ENCODE measurements around the gene E2F3. TPM values are rescaled to one million over a fixed set of nuclear protein-coding genes. Genes with fewer than 3 reads are reported as not detected.

The E2F3 gene
- 1 to 10 TPM; 1.8 to 5.5 (median 3.3) TPM for total RNA-seq

GRCh38 chr6:20401205-20402091 lies at the start of gene E2F3:
E2F3 (plus strand) TSS chr6:20401879; CDS start chr6:20402233, 354 bp downstream.
- H3K36me3 ChIP-seq: no peaks in the 10 kb centered on the region
- TF ChIP-seq POLR2A (IDR thresholded peaks at IDR 0.05) (peak; percentile 18 to 47), CTCF (IDR thresholded peaks at IDR 0.05) (no peak)
- H3K4me1 ChIP-seq: no peaks in the 10 kb centered on the region
- DNase-seq: peak; percentile 99 to 100
- H3K9me3 ChIP-seq: no peaks in the 10 kb centered on the region
- no peaks in the 10 kb centered on the region for H3K27me3 ChIP-seq
- intact Hi-C loops (cut with DNase I; ENCODE audit: low total_unique reads): no loop called here
- peak within 1 kb of the TSS; percentile 79 to 80 for H3K27ac ChIP-seq
- H3K4me3 ChIP-seq: peak within 1 kb of the TSS; percentile 57 to 72

- TF ChIP-seq CTCF (IDR thresholded peaks at IDR 0.05) (no peak), POLR2A (IDR thresholded peaks at IDR 0.05) (no peak)
- Histone ChIP-seq H3K27me3 (no peaks in the 10 kb centered on the region), H3K4me3 (no peak overlapping the region), H3K27ac (no peak overlapping the region), H3K4me1 (no peaks in the 10 kb centered on the region), H3K9me3 (no peaks in the 10 kb centered on the region), H3K36me3 (no peaks in the 10 kb centered on the region)
- intact Hi-C loops (cut with DNase I; ENCODE audit: low total_unique reads): no loop called here
- DNase-seq: no peak
These were observed 49.3 kb upstream of the E2F3 start for GRCh38 chr6:20352346-20352745.

- no peak overlapping the region for H3K27ac ChIP-seq
- H3K4me3 ChIP-seq: no peak overlapping the region
- H3K27me3 ChIP-seq: no peaks in the 10 kb centered on the region
- TF ChIP-seq CTCF (IDR thresholded peaks at IDR 0.05): no peak
- TF ChIP-seq POLR2A (IDR thresholded peaks at IDR 0.05): no peak
- H3K9me3 ChIP-seq: no peaks in the 10 kb centered on the region
- H3K36me3 ChIP-seq: no peaks in the 10 kb centered on the region
- intact Hi-C loops (cut with DNase I; ENCODE audit: low total_unique reads): no loop called here
- no peak for DNase-seq
- no peaks in the 10 kb centered on the region for H3K4me1 ChIP-seq
These were observed 48.5 kb upstream of the E2F3 start for GRCh38 chr6:20353134-20353533.

- no peak for DNase-seq
These were observed 47.3 kb upstream of the E2F3 start for GRCh38 chr6:20354366-20354765.

More at GRCh38 chr6:20354366-20354765, 47.3 kb upstream of the E2F3 start:
- no peak for TF ChIP-seq POLR2A (IDR thresholded peaks at IDR 0.05)
- no peak for TF ChIP-seq CTCF (IDR thresholded peaks at IDR 0.05)
- no peak overlapping the region for H3K27ac ChIP-seq
- H3K4me3 ChIP-seq: no peak overlapping the region
- no peaks in the 10 kb centered on the region for H3K9me3 ChIP-seq
- no peaks in the 10 kb centered on the region for H3K4me1 ChIP-seq
- no peaks in the 10 kb centered on the region for H3K27me3 ChIP-seq
- intact Hi-C loops (cut with DNase I; ENCODE audit: low total_unique reads): no loop called here
- no peaks in the 10 kb centered on the region for H3K36me3 ChIP-seq

Measured in uterus (tissue), 4 donors.